SK-N-SH treated with all-trans-retinoic acid at 6 μM for 48 hours (cell line): ENCODE measurements around the gene CHN1.

Experiments
- ARNTL ChIP-seq: fragments of 450-650 bp; formaldehyde crosslinking; IDR thresholded peaks from 2 replicates; pipeline ENCODE4 v1.5.0; 2020; ENCODE audit warnings: low read depth, mild to moderate bottlenecking, moderate library complexity, borderline replicate concordance
- CSDC2 ChIP-seq: fragments of 250-450 bp; sonication (Bioruptor Pico); IDR thresholded peaks from 2 replicates; pipeline ENCODE4 v1.5.0; 2020; ENCODE audit warnings: mild to moderate bottlenecking, moderate library complexity
- PPARA ChIP-seq: fragments of 250-450 bp; sonication (Bioruptor Pico); IDR thresholded peaks from 2 replicates; pipeline ENCODE4 v1.5.0; 2020; ENCODE audit warnings: mild to moderate bottlenecking, borderline replicate concordance
- SNAI2 ChIP-seq: fragments of 250-450 bp; sonication (Bioruptor Pico); IDR thresholded peaks from 2 replicates; pipeline ENCODE4 v1.5.0; 2020; ENCODE audit warnings: mild to moderate bottlenecking, moderate library complexity
- TSHZ2 ChIP-seq: fragments of 250-450 bp; sonication (Bioruptor Pico); IDR thresholded peaks from 2 replicates; pipeline ENCODE4 v1.5.0; 2020; ENCODE audit warnings: mild to moderate bottlenecking, moderate library complexity
- ZFP3 ChIP-seq: fragments of 250-450 bp; sonication (Bioruptor Pico); IDR thresholded peaks from 2 replicates; pipeline ENCODE4 v1.5.0; 2020; ENCODE audit warnings: mild to moderate bottlenecking, moderate library complexity
- ZFP30 ChIP-seq: fragments of 450-650 bp; formaldehyde crosslinking; IDR thresholded peaks from 2 replicates; pipeline ENCODE4 v1.5.0; 2022; ENCODE audit warnings: mild to moderate bottlenecking, moderate library complexity
- TF ChIP-seq, protein P1 (sequence below): fragments of 250-450 bp; sonication (Bioruptor Pico); IDR thresholded peaks from 2 replicates; pipeline ENCODE4 v1.8.0; 2021; ENCODE audit warnings: low read depth, mild to moderate bottlenecking, moderate library complexity, borderline replicate concordance
- TF ChIP-seq, protein P2 (sequence below): fragments of 250-450 bp; sonication (Bioruptor Pico); IDR thresholded peaks from 2 replicates; pipeline ENCODE4 v1.5.1; 2020; ENCODE audit warnings: low read depth, mild to moderate bottlenecking, moderate library complexity

DNA sequence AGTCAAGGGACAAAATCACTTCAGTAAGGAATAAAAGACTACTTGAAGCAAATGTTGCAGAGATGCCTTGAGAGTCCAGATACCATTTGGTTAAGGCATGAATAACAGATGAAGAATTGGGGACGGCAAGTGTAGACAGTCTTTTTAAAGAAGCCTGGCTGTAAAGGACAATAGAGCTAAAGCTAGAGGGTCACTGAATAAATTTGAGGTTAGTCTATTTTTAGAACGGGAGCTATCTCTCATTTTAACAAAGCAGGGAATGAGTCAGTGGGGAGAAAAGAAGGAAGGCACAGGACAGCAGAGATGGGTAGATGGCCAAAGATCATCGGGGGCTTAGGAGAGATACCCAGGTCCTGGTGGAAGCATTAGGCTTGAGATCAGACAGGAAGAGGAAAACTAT lies 30.6 kb upstream of the CHN1 start:
- no peak for TF ChIP-seq PPARA (CRISPR knock-in tag)
- TF ChIP-seq, protein P1, sequence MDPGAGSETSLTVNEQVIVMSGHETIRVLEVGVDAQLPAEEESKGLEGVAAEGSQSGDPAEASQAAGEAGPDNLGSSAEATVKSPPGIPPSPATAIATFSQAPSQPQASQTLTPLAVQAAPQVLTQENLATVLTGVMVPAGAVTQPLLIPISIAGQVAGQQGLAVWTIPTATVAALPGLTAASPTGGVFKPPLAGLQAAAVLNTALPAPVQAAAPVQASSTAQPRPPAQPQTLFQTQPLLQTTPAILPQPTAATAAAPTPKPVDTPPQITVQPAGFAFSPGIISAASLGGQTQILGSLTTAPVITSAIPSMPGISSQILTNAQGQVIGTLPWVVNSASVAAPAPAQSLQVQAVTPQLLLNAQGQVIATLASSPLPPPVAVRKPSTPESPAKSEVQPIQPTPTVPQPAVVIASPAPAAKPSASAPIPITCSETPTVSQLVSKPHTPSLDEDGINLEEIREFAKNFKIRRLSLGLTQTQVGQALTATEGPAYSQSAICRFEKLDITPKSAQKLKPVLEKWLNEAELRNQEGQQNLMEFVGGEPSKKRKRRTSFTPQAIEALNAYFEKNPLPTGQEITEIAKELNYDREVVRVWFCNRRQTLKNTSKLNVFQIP, result no peak
- TF ChIP-seq TSHZ2 (CRISPR knock-in tag), result no peak
- no peak for TF ChIP-seq ZFP30 (CRISPR knock-in tag)
- TF ChIP-seq SNAI2 (CRISPR knock-in tag), result no peak
- TF ChIP-seq ZFP3 (CRISPR knock-in tag), result no peak
- no peak for TF ChIP-seq ARNTL (CRISPR knock-in tag)
- TF ChIP-seq, protein P2, sequence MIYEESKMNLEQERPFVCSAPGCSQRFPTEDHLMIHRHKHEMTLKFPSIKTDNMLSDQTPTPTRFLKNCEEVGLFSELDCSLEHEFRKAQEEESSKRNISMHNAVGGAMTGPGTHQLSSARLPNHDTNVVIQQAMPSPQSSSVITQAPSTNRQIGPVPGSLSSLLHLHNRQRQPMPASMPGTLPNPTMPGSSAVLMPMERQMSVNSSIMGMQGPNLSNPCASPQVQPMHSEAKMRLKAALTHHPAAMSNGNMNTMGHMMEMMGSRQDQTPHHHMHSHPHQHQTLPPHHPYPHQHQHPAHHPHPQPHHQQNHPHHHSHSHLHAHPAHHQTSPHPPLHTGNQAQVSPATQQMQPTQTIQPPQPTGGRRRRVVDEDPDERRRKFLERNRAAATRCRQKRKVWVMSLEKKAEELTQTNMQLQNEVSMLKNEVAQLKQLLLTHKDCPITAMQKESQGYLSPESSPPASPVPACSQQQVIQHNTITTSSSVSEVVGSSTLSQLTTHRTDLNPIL (CRISPR knock-in tag), result no peak
- TF ChIP-seq CSDC2 (CRISPR knock-in tag), result no peak
